Subcutaneous abdominal adipose tissue (tissue), 5 donors: Measurements from ENCODE around the gene GCHFR.

ENCODE experiments used
- H3K27ac ChIP-seq: one replicate; pipeline ENCODE4 v1.7.0; 2013; ENCODE audit warnings: low read depth, mild to moderate bottlenecking, inconsistent platforms, low read length, moderate library complexity
- H3K27me3 ChIP-seq, 5 donors: one replicate each; pipeline ENCODE4 v1.7.0; 2013; ENCODE audit warnings: low read length in 5 of 5, inconsistent platforms in 1 of 5; ENCODE audit not compliant: control insufficient read depth in 5 of 5, insufficient read depth in 4 of 5
- H3K36me3 ChIP-seq, 5 donors: one replicate each; pipeline ENCODE4 v1.7.0; 2013; ENCODE audit warnings: low read length in 5 of 5; ENCODE audit not compliant: control insufficient read depth in 5 of 5, insufficient read depth in 5 of 5
- H3K4me1 ChIP-seq, 5 donors: one replicate each; pipeline ENCODE4 v1.7.0; 2013; ENCODE audit warnings: low read length in 5 of 5, mild to moderate bottlenecking in 3 of 5, moderate library complexity in 1 of 5; ENCODE audit not compliant: control insufficient read depth in 5 of 5, insufficient read depth in 5 of 5
- H3K4me3 ChIP-seq, 5 donors: one replicate each; pipeline ENCODE4 v1.7.0; 2013; ENCODE audit warnings: low read length in 5 of 5, low read depth in 1 of 5
- H3K9ac ChIP-seq, 5 donors: one replicate each; pipeline ENCODE4 v1.7.0; 2013; ENCODE audit warnings: low read length in 5 of 5, mild to moderate bottlenecking in 4 of 5, moderate library complexity in 3 of 5
- H3K9me3 ChIP-seq, 5 donors: one replicate each; pipeline ENCODE4 v1.7.0; 2013; ENCODE audit warnings: low read length in 5 of 5; ENCODE audit not compliant: control insufficient read depth in 5 of 5
- donor health status: healthy.
- donor health status: healthy.
- donor health status: healthy.
- donor health status: healthy.
- donor health status: healthy.

The GCHFR gene

DNA sequence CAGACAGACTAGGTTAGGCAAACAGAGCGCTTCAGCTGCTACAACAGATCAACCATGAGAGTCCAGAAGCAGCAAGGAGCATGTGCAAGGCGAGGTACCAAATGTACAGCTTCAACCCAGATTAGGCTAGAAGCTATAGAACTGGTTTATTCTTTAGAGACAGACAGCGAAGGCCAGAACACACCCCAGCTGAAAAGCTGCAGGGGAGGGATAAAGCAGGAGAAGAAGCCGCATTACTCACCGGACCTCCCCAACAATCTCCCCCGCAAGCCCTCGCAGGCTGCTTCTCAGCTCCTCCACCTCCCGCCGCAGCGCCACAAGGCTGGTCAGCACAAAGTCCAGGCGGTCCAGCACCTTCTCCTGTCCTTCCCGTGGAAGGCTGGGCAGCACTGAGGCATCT lies 12.1 kb upstream of the GCHFR start:
- H3K4me1 ChIP-seq = peaks cover 0 to 41% (median 25%) of the 10 kb centered on the region in 5 donors
- no peaks in the 10 kb centered on the region for H3K27me3 ChIP-seq
- H3K4me3 ChIP-seq = no peak overlapping the region
- H3K27ac ChIP-seq = no peak overlapping the region
- no peaks in the 10 kb centered on the region for H3K9me3 ChIP-seq
- no peak overlapping the region for H3K9ac ChIP-seq
- peaks cover 0 to 46% (median 30%) of the 10 kb centered on the region in 5 donors for H3K36me3 ChIP-seq

GRCh38 chr15:40754574-40754882 lies 9.3 kb upstream of the GCHFR start:
- H3K4me3 ChIP-seq = peak overlapping the region; percentile 85 to 96 (median 87)
- H3K4me1 ChIP-seq = peaks cover 0 to 30% (median 17%) of the 10 kb centered on the region in 5 donors
- H3K36me3 ChIP-seq = peaks cover 0 to 28% (median 21%) of the 10 kb centered on the region in 5 donors
- H3K27me3 ChIP-seq = no peaks in the 10 kb centered on the region
- no peaks in the 10 kb centered on the region for H3K9me3 ChIP-seq
- peak overlapping the region; percentile 87 for H3K27ac ChIP-seq
- H3K9ac ChIP-seq = peak overlapping the region in 4 of 5 donors; percentile 86 to 98 (median 92)

DNA sequence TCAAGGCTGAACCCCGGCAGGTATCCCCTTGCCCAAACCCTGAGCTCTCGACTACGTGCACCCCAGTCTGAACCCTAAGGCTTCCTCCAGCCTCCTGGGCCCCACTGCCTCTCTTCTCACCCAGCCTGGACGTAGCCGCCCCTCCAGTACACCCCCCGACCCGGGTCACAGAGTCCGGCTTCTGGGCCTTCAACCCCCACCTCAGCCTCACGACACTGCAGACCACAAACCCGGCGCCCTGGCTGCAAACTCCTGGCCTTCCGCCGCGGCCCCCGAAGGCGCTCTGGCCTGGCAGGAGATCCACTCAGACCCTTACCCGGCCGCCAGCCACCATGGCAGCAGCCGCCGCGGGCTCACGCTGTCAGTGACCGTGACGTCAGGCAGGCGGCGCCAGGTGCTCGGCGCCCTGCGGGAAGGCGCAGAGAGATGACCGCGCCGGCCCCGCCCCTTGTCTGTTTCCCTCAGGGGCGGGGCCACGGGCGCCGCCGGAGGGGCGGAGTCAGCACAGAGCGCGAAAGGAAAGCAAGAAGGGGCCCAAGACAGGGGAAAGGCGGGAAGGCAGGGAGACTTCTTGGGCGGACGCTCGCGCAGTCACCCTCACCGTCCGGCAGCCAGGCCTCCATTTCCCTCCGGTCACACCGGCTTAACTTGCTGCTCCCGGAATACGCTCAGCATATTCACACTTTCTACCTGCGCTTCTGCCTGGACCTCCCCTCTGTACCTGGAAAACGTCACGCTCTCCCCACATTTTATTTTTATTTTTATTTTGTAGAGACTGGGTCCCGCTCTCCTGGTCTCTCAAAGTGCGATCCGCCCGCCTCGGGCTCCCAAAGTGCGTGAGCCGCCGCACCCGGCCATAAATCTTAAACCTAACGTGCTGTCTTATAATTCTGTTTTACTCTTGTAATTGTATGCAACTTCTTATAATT lies 8.7 kb upstream of the GCHFR start, which contains the start of gene RMDN3:
Gene RMDN3 (minus strand): TSS at position 372 of the 929 bp plus-strand sequence. CDS start 471 bp downstream, outside the sequence.
- Histone ChIP-seq H3K27me3 (no peaks in the 10 kb centered on the region), H3K4me3 (peak within 1 kb of the TSS; percentile 85 to 96 (median 87)), H3K27ac (peak within 1 kb of the TSS; percentile 87), H3K36me3 (peaks cover 0 to 24% (median 19%) of the 10 kb centered on the region in 5 donors), H3K4me1 (peaks cover 0 to 30% (median 17%) of the 10 kb centered on the region in 5 donors), H3K9ac (peak within 1 kb of the TSS; percentile 38 to 98 (median 89)), H3K9me3 (no peaks in the 10 kb centered on the region)

- Histone ChIP-seq H3K9ac (peak overlapping the region in 4 of 5 donors; percentile 83 to 98 (median 90)), H3K27ac (peak overlapping the region; percentile 87), H3K9me3 (no peaks in the 10 kb centered on the region), H3K36me3 (peaks cover 0 to 19% (median 14%) of the 10 kb centered on the region in 5 donors), H3K4me1 (peaks cover 0 to 30% (median 17%) of the 10 kb centered on the region in 5 donors), H3K4me3 (peak overlapping the region in 4 of 5 donors; percentile 85 to 96 (median 88)), H3K27me3 (no peaks in the 10 kb centered on the region)
These were observed 8.1 kb upstream of the GCHFR start for GRCh38 chr15:40755812-40756208.

- H3K4me3 ChIP-seq = no peak overlapping the region
- H3K9ac ChIP-seq = no peak overlapping the region
- no peak overlapping the region for H3K27ac ChIP-seq
- peaks cover 0 to 8% (median 4%) of the 10 kb centered on the region in 5 donors for H3K36me3 ChIP-seq
- peaks cover 0 to 30% (median 17%) of the 10 kb centered on the region in 5 donors for H3K4me1 ChIP-seq
- H3K27me3 ChIP-seq = no peaks in the 10 kb centered on the region
- H3K9me3 ChIP-seq = no peaks in the 10 kb centered on the region
These were observed 6.9 kb upstream of the GCHFR start for GRCh38 chr15:40756938-40757337.

DNA sequence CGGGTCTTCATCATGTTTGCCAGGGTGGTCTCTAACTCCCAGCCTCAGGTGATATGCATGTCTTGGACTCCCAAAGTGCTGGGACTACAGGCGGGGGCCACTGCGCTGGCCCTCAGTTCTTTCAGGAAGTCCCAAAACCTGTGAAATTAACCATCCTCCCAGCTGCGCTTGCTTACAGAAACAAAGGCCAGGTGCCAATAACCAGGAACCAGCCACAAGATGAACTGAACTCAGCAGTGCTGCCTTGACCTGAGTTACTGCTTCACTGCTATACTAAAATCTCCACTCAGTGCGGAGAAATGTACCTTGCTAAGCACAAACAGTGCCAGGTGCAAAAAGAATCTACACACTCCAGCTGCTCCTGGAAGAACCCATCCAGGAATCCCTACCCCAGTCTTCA lies 3.9 kb upstream of the GCHFR start:
- Histone ChIP-seq H3K4me3 (no peak overlapping the region), H3K27me3 (no peaks in the 10 kb centered on the region), H3K9ac (no peak overlapping the region), H3K4me1 (peaks cover 7 to 30% (median 26%) of the 10 kb centered on the region in 5 donors), H3K27ac (no peak overlapping the region), H3K9me3 (no peaks in the 10 kb centered on the region), H3K36me3 (no peaks in the 10 kb centered on the region)

DNA sequence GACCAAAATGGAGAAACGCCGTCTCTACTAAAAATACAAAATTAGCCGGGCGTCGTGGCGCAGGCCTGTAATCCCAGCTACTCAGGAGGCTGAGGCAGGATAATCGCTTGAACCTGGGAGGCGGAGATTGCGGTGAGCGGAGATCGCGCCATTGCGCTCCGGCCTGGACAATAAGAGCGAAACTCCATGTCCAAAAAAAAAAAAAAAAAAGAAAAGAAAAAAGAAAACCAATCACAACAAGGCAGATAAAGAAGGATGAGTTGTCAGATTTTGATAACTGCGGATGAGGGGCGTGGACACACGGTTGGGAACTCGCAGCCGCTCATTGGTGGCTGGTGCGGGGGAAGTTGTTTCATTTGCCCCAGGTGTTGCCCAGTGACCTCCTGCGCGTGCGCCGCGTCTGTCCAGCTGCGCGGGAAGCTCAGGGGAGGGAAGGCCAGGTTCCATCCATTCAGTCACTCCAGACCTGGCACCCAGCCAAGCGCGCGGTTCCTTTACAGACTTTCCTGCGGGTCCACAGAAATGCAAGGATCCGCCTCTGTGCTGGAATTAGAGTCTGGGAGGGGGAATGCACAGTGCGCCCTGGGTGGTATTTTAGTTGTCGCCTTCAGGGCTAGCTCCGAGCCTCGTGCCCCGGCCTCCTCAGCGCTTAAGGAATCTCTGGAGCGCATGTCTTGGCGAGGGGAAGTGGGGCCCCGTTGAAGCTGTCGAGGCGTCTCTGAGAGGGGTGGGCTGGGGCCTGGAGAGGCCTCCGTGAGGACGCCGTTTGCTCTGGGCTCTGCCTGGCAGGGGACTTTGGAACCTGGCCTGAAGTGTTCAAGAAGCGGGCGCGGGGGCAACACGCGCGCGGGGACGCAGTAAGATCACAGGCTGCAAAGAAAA lies 708 bp upstream of the GCHFR start:
- H3K4me1 ChIP-seq = peaks cover 7 to 51% (median 47%) of the 10 kb centered on the region in 5 donors
- H3K9ac ChIP-seq = peak overlapping the region in 3 of 5 donors; percentile 53 to 75 (median 56)
- no peaks in the 10 kb centered on the region for H3K27me3 ChIP-seq
- H3K9me3 ChIP-seq = no peaks in the 10 kb centered on the region
- H3K36me3 ChIP-seq = peaks cover 0 to 13% (median 11%) of the 10 kb centered on the region in 5 donors
- peak overlapping the region; percentile 44 to 83 (median 68) for H3K4me3 ChIP-seq
- peak overlapping the region; percentile 83 for H3K27ac ChIP-seq

DNA sequence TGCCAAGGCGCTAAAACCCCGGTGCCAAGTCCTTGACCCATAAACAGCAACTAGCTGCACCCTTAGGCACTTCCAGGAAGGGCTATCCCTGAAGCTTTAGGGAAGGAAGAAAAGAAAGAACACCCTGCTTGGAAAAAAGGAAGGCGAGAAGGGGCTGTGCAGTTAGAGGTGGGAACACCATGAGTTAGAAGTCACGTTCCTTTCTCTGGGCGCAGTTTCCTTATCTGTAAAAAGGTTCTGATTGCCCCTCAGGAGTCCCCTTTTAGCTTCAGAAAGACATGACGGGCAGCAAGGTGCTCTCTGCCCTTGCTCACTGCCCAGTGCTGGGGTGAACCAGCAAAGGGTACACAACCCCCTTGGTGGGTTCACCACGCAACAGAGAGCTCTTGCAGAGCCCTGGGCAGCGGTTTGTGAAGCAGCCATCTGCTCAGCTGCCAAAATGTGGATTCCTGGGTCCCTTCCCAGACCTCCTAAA lies 798 bp downstream of the GCHFR start:
- H3K4me1 ChIP-seq = peaks cover 9 to 66% (median 63%) of the 10 kb centered on the region in 5 donors
- peak overlapping the region; percentile 67 to 83 (median 68) for H3K4me3 ChIP-seq
- peaks cover 0 to 14% (median 11%) of the 10 kb centered on the region in 5 donors for H3K36me3 ChIP-seq
- peak overlapping the region; percentile 83 for H3K27ac ChIP-seq
- no peaks in the 10 kb centered on the region for H3K27me3 ChIP-seq
- peak overlapping the region; percentile 33 to 75 (median 58) for H3K9ac ChIP-seq
- H3K9me3 ChIP-seq = no peaks in the 10 kb centered on the region

DNA sequence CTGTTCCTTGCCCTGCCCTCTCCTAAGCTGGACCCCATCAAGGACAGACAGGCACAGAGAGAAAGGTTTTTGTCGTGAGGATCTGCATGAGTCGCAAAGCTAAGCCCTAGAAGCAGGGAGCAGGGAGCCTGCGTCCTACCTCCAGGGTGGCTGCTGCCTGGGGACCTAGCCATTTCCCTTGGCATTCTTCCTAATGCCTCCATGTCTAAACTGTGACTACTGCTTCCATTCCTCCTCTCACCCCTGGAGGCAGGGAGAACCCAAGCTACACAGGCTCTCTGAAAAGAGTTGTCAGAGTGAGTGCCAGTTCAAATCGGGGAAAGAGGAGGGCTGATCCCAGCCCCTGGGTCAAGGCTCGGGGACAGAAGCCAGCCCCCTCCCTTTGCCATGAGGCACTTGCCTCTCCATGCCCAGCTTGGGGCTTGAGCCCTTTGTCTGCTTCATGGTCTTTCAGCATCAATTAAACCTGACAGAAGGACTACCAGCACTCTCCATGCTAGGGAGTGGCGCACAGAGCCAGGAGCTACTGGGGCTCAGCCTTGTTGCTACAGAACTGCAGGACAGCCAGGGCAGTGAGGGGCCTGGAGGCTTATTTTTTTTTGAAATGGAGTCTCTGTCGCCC lies 2.4 kb downstream of the GCHFR start:
- peaks cover 0 to 16% (median 11%) of the 10 kb centered on the region in 5 donors for H3K36me3 ChIP-seq
- no peak overlapping the region for H3K9ac ChIP-seq
- no peaks in the 10 kb centered on the region for H3K9me3 ChIP-seq
- H3K4me1 ChIP-seq = peaks cover 13 to 83% (median 79%) of the 10 kb centered on the region in 5 donors
- H3K27ac ChIP-seq = peak overlapping the region; percentile 83
- H3K4me3 ChIP-seq = no peak overlapping the region
- H3K27me3 ChIP-seq = no peaks in the 10 kb centered on the region
